Prostate gland (tissue), 2 donors: ENCODE data around the gene HDLBP. TPM values are rescaled to one million over a fixed set of nuclear protein-coding genes. Genes with fewer than 3 reads are reported as not detected.

Experiments
- DNase-seq: peaks from one replicate; pipeline ENCODE4 v3.0.0-alpha.2; 2019; ENCODE audit warnings: low spot score
- H3K27ac ChIP-seq, 2 donors: fragments of 200-600 bp; sonication (generic); 2 replicates each; pipeline ENCODE4 v1.5.1; 2017 to 2019
- H3K27me3 ChIP-seq: fragments of 200-600 bp; sonication (generic); replicated peaks from 2 replicates; pipeline ENCODE4 v1.5.1; 2019; ENCODE audit not compliant: insufficient read depth
- H3K36me3 ChIP-seq, 2 donors: fragments of 200-600 bp; sonication (generic); 1 replicate in 1 of 2; 2 replicates in 1 of 2; pipeline versions ENCODE4 v1.5.1 to v1.8.1; 2017 to 2019
- H3K4me1 ChIP-seq: fragments of 200-600 bp; sonication (generic); replicated peaks from 2 replicates; pipeline ENCODE4 v1.5.1; 2019
- H3K4me3 ChIP-seq, 2 donors: fragments of 200-600 bp; sonication (generic); 2 replicates each; pipeline ENCODE4 v1.5.1; 2017 to 2019
- H3K9me3 ChIP-seq: fragments of 200-600 bp; sonication (generic); 2 replicates; pipeline ENCODE4 v1.5.1; 2017
- CTCF ChIP-seq, 4 experiments: fragments of 200-600 bp in 2 of 4; fragments of 450-650 bp in 2 of 4; sonication (generic) in 2 of 4; IDR thresholded peaks; 1 replicate in 3 of 4; 2 replicates in 1 of 4; pipeline ENCODE4 v1.5.1; 2016 to 2019; ENCODE audit warnings: antibody characterized with exemption in 4 of 4, mild to moderate bottlenecking in 2 of 4, moderate library complexity in 2 of 4
- POLR2A ChIP-seq: fragments of 450-650 bp; IDR thresholded peaks from one replicate; pipeline ENCODE4 v1.6.1; 2016; ENCODE audit warnings: antibody characterized with exemption, mild to moderate bottlenecking
- POLR2AphosphoS5 ChIP-seq: sonication (generic); formaldehyde crosslinking; IDR thresholded peaks from one replicate; pipeline ENCODE4 v1.6.1; 2017; ENCODE audit warnings: antibody characterized with exemption
- WGBS: methylation state at CpG from one replicate; pipeline ENCODE4 v1.1.5; 2018; 5-methylcytosine and 5-hydroxymethylcytosine counted together
- intact Hi-C: fragments of 100-400 bp; cut with DNase I; formaldehyde crosslinking; loops from one replicate; pipeline ENCODE4 v1.14.2; 2022
- total RNA-seq, 2 donors: library from RNA; depleted of rRNA; stranded (reverse); fragments of >200 nt; gene quantifications; one replicate each; pipeline ENCODE4 v1.1.0, GENCODE V29; 2016

Gene HDLBP
- total RNA-seq, 2 donors from 2014 or later, result 529 to 612 TPM

DNA sequence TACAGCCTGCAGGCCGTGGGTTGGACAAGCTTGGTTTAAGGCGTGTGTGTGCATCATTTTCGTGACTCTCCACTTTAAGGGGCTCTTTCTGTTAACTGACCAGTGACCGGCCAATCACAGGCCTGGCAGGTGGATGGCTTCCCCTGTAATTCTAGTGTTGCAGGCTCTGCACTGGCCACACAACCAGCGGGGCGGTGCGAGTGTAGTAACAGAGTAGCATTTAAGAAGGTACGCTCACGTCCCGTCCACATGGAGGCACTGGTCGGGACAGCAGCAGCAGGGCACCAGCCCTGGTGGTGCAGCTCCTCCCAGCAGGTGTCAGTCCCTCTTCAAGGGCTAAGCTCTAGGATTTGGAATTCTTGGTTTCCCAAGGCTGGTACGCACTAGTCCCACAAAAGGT is 135.0 kb downstream of the HDLBP start:
- no peaks in the 10 kb centered on the region for H3K4me1 ChIP-seq
- no peak overlapping the region for H3K27ac ChIP-seq
- intact Hi-C loops, result no loop called here
- no peaks in the 10 kb centered on the region for H3K36me3 ChIP-seq
- no peaks in the 10 kb centered on the region for H3K27me3 ChIP-seq
- WGBS, result 93% methylated on average over 12 of the region's 12 CpGs
- no peaks in the 10 kb centered on the region for H3K9me3 ChIP-seq
- no peak for DNase-seq
- TF ChIP-seq POLR2A, result no peak
- no peak for TF ChIP-seq CTCF (IDR thresholded peaks at IDR 0.05)
- TF ChIP-seq POLR2AphosphoS5, result no peak
- no peak overlapping the region for H3K4me3 ChIP-seq

- Histone ChIP-seq H3K4me3 (no peak overlapping the region), H3K9me3 (no peaks in the 10 kb centered on the region), H3K27ac (no peak overlapping the region), H3K36me3 (no peaks in the 10 kb centered on the region), H3K27me3 (no peaks in the 10 kb centered on the region), H3K4me1 (no peaks in the 10 kb centered on the region)
- WGBS, result 81% methylated on average over 4 of the region's 4 CpGs
- no peak for TF ChIP-seq CTCF (IDR thresholded peaks at IDR 0.05)
- no peak for TF ChIP-seq POLR2A
- no peak for TF ChIP-seq POLR2AphosphoS5
- DNase-seq, result no peak
- intact Hi-C loops, result no loop called here
Observed at GRCh38 chr2:241179899-241180298, 135.6 kb downstream of the HDLBP start.

DNA sequence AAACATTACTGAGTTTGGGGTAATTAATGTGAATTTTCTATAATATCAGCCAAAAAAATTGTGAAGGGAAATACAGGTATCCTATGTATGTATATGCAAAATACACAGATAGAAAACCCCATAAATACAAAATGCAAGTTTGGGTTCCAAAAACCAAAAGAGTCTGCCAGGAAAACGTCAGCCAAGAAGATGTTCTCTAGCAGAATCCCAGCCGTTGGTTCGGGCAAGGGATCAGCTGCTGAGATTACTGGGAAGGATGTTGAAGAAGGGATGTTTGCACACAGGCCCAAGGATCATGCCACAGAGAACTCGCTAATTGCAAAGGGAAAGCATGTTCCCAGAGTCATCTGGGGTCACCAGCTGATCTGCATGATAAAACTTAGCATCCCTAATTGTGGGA is 136.5 kb downstream of the HDLBP start:
- DNase-seq, result no peak
- Histone ChIP-seq H3K4me1 (no peaks in the 10 kb centered on the region), H3K27me3 (no peaks in the 10 kb centered on the region), H3K36me3 (no peaks in the 10 kb centered on the region), H3K4me3 (no peak overlapping the region), H3K27ac (no peak overlapping the region), H3K9me3 (no peaks in the 10 kb centered on the region)
- TF ChIP-seq POLR2A (no peak), POLR2AphosphoS5 (no peak), CTCF (IDR thresholded peaks at IDR 0.05) (no peak)
- intact Hi-C loops, result no loop called here
- 70% methylated on average over 4 of the region's 4 CpGs for WGBS

DNA sequence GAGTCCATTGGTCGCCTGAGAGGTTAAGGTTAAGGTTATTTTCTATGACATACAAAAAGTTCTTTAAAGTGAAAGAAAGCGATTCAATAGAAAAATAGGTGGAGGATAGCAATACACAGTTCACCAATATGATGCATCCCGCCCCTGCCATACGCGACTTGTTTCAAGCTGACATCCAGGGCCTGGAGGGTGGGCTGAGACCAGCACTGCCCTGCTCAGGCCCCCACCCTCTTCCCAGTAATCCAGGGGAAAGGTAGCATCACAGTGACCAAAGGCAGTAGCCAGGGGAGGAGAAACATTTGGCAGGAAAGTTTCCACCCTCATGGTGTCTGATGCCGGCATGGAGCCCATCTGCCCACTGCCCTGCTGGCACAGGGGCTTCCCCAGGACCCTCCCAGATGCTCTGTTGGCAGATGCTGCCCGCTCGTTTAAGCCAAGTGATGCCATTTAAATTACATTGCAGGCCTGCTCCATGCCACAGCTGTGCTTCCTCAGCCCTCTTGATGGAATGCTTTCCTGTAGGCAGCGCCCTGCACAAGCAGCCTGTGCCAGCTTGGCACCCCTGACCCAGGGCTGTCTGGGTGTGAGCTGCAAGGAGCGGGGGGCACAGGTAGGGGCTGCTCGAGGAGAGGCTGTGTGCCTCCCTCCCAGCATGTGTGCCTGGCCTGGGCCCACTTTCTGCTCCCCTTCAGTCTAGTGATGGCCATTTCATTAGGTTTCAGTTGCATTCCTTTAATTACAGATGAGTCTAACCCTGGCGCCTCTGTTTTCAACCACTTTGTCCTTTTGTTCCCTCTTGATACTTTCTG is 137.7 kb downstream of the HDLBP start:
- DNase-seq, result no peak
- H3K27ac ChIP-seq, result no peak overlapping the region
- WGBS, result 96% methylated on average over 12 of the region's 12 CpGs
- no peaks in the 10 kb centered on the region for H3K36me3 ChIP-seq
- intact Hi-C loops, result no loop called here
- H3K4me1 ChIP-seq, result no peaks in the 10 kb centered on the region
- no peaks in the 10 kb centered on the region for H3K9me3 ChIP-seq
- no peak for TF ChIP-seq POLR2AphosphoS5
- no peak for TF ChIP-seq POLR2A
- H3K4me3 ChIP-seq, result no peak overlapping the region
- H3K27me3 ChIP-seq, result no peaks in the 10 kb centered on the region

Other genes starting within 250 kb of the HDLBP start
- gene MTERF4, start 213.4 kb downstream of the HDLBP start, total RNA-seq, result 10 to 100 TPM; 91.3 to 98.5 TPM
- gene PASK, start 166.2 kb downstream of the HDLBP start, total RNA-seq, result 100 to 1,000 TPM in 1 of 2 donors, 10 to 100 TPM in 1; 49.2 to 200 TPM
- gene PPP1R7, start 165.2 kb downstream of the HDLBP start, total RNA-seq, result 10 to 100 TPM; 50.0 to 91.3 TPM
- 100 to 1,000 TPM; 140 to 187 TPM for gene ANO7, start 127.0 kb downstream of the HDLBP start, total RNA-seq
- gene SEPTIN2, start 253 bp upstream of the HDLBP start, total RNA-seq, result 100 to 1,000 TPM; 202 to 284 TPM
- gene FARP2, start 40.6 kb upstream of the HDLBP start, total RNA-seq, result 10 to 100 TPM; 32.4 to 35.9 TPM
- gene STK25, start 192.9 kb upstream of the HDLBP start, total RNA-seq, result 100 to 1,000 TPM; 169 to 235 TPM
- gene BOK, start 243.1 kb upstream of the HDLBP start, total RNA-seq, result 10 to 100 TPM; 58.3 to 91.6 TPM